HUES64 (cell line): ENCODE measurements around the gene CNP.
"Not testable (repeated sequence)": the region's sequence is repeated elsewhere in the genome, so short reads cannot be mapped to it uniquely, and the experiment has no call there.

ENCODE experiments used
- H3K27ac ChIP-seq: 2 replicates; pipeline ENCODE4 v1.7.0; 2013; ENCODE audit warnings: low read depth, low read length, inconsistent platforms
- H3K27me3 ChIP-seq: 2 replicates; pipeline ENCODE4 v1.6.1; 2013; ENCODE audit warnings: mild to moderate bottlenecking, low read length; ENCODE audit not compliant: insufficient read depth
- H3K36me3 ChIP-seq: 2 replicates; pipeline ENCODE4 v1.6.1; 2013; ENCODE audit warnings: mild to moderate bottlenecking, low read length; ENCODE audit not compliant: insufficient read depth
- H3K4me1 ChIP-seq: 2 replicates; pipeline ENCODE4 v1.6.1; 2013; ENCODE audit warnings: mild to moderate bottlenecking, low read length, moderate library complexity; ENCODE audit not compliant: insufficient read depth
- H3K4me3 ChIP-seq: 2 replicates; pipeline ENCODE4 v1.5.1; 2013; ENCODE audit warnings: mild to moderate bottlenecking, low read length, moderate library complexity
- H3K9ac ChIP-seq: 2 replicates; pipeline ENCODE4 v1.6.1; 2013; ENCODE audit warnings: mild to moderate bottlenecking, low read depth, low read length
- H3K9me3 ChIP-seq: 2 replicates; pipeline ENCODE4 v1.6.1; 2013; ENCODE audit warnings: low read depth, low read length; ENCODE audit not compliant: insufficient read depth
- WGBS: fragments of 150-250, 120-280 bp; methylation state at CpG from one replicate; pipeline ENCODE4 v1.1.7; 2013; ENCODE audit warnings: missing lambda C conversion rate; 5-methylcytosine and 5-hydroxymethylcytosine counted together

Gene CNP

DNA sequence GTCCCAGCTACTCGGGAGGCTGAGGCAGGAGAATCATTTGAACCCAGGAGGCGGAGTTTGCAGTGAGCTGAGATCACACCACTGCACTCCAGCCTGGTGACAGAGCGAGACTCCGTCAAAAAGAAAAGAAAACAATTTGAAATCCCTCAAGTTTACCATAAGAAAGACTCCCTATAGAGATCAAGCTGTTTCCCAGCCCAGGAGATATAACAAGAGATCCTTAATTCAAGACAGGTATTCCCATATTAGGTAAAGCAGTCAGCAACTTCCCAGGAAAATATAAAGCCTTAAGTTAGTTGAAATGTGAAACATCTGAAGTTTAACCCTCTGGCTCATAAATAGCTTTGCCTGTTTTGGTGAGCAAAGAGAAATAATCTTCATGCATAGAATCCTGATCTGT lies 45.8 kb downstream of the CNP start:
- H3K27me3 ChIP-seq, H3K36me3 ChIP-seq, H3K9me3 ChIP-seq: not testable (repeated sequence)
- Histone ChIP-seq H3K4me1 (peaks cover 36% of the 10 kb centered on the region), H3K4me3 (peak overlapping the region; percentile 17; the same call in 1 of the 2 replicates), H3K9ac (peak overlapping the region; percentile 63; the same call in 1 of the 2 replicates), H3K27ac (peak overlapping the region; percentile 96)
- 40% methylated on average over 4 of the region's 4 CpGs for WGBS

DNA sequence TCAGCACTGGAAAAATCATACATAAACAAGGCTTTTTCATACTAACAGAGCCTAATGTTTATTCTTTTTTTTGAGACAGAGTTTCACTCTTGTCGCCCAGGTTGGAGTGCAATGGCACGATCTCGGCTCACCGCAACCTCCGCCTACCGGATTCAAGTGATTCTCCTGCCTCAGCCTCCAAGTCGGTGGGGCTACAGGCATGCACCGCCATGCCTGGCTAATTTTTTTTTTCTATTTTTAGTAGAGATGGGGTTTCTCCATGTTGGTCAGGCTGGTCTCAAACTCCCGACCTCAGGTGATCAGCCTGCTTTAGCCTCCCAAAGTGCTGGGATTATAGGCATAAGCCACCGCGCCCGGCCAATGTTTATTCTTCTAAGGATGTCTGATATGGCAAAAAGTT lies 47.1 kb downstream of the CNP start:
- not testable (repeated sequence) for H3K9me3 ChIP-seq, H3K27me3 ChIP-seq, H3K36me3 ChIP-seq, H3K4me3 ChIP-seq
- Histone ChIP-seq H3K4me1 (peaks cover 36% of the 10 kb centered on the region), H3K27ac (peak overlapping the region; percentile 96), H3K9ac (peak overlapping the region; percentile 63; the same call in 1 of the 2 replicates)
- WGBS = 95% methylated on average over 12 of the region's 12 CpGs

DNA sequence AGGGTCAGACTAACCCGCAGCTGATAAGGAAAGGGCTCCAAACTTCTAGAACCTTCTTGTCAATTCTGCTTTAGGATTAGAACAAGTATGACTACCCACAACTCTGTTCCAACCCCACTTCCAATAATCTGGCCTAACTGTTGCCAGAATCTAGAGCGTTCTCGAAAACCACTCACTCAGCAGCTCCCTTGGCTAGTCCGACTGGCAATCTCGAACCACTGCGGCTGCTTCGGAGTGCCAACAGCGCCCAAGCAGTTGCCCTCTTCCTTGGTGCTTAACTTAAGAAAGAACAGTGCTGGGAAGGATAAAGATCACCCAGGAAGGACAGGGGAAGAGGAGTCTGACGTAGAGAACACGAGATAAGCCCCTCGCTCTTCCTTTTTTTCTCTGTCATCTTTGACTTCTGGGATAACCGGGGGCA lies 49.8 kb downstream of the CNP start:
- H3K27me3 ChIP-seq = no peaks in the 10 kb centered on the region
- peak overlapping the region; percentile 99 for H3K27ac ChIP-seq
- H3K4me1 ChIP-seq = peaks cover 27% of the 10 kb centered on the region
- peak overlapping the region; percentile 93 for H3K4me3 ChIP-seq
- no peaks in the 10 kb centered on the region for H3K9me3 ChIP-seq
- H3K9ac ChIP-seq = peak overlapping the region; percentile 97
- WGBS = 14% methylated on average over 12 of the region's 12 CpGs
- H3K36me3 ChIP-seq = peaks cover 3% of the 10 kb centered on the region; the same call in 1 of the 2 replicates

DNA sequence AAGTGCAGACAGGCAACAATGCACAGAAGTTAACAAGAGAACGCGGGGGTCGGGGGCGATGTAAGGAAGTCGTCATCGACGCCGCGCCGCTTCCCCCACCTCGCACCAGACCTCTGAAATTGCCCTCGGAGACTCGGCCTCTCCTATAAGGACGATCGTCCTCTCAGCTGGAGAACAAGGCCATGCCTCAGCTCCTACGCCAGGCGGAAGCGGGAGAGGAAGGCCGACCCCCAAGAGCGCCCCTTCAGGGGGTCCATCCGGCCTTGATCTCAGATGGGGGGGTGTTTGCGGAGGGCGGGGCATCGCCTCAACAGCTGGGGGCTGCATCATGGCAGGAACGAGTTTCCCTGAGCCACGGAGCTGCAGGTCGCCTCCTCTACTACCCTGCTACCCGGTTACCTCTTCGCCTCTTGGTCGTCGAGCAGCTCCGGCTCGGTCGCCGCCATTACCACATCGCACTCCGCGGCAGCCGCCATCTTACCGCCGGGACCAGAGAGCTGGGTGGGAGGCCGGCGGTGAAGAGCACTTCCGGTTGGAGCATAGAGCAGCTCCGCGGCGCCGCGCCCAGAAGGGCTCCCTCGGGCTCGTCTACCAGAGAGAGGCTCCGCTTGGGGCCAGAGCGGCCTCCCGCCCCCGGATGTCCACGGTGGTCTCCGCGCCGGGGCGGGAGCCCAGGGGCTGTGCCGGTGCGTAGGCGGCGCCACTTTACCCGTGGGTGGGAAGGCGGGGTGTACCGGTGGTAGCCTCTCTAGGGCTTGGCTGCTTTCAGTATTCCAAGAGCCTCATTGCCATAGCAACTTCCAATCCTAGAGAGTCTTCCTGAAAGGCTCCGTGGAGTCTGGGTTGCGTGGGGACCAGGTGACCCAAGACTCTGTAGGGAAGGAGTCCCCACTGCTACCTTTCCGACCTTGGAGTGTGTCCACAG lies 50.6 kb downstream of the CNP start, which contains the start of gene DNAJC7:
Gene DNAJC7, minus strand, starts transcription at position 499 of the 925 bp plus-strand sequence. Its CDS starts 23 bp downstream, at position 476.
- WGBS = under 1% methylated on average over 70 of the region's 70 CpGs
- Histone ChIP-seq H3K9ac (peak within 1 kb of the TSS; percentile 97), H3K4me3 (peak within 1 kb of the TSS; percentile 93), H3K27ac (peak within 1 kb of the TSS; percentile 99), H3K4me1 (peaks cover 20% of the 10 kb centered on the region), H3K9me3 (no peaks in the 10 kb centered on the region), H3K36me3 (peaks cover 9% of the 10 kb centered on the region), H3K27me3 (no peaks in the 10 kb centered on the region)

DNA sequence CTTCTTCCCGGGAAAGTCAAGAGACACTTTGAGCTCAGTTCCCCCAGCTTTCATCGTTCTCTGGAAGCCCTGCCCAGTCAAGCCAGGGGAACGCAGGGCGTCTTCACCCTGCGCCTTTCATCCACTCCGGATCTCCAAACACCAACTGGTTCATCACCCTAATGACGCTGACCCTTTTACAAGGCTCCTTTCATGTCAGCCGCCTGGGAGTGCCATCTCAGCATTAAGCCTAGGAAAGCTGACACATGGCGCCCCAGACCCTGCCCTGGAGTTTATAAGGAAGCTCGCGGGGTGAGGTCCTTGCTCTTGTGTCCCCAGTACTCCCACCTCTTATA lies 51.2 kb downstream of the CNP start:
- Histone ChIP-seq H3K27me3 (no peaks in the 10 kb centered on the region), H3K9me3 (no peaks in the 10 kb centered on the region), H3K4me3 (peak overlapping the region; percentile 93), H3K9ac (peak overlapping the region; percentile 97), H3K4me1 (peaks cover 16% of the 10 kb centered on the region), H3K36me3 (peaks cover 15% of the 10 kb centered on the region), H3K27ac (peak overlapping the region; percentile 99)
- WGBS = 10% methylated on average over 11 of the region's 11 CpGs

DNA sequence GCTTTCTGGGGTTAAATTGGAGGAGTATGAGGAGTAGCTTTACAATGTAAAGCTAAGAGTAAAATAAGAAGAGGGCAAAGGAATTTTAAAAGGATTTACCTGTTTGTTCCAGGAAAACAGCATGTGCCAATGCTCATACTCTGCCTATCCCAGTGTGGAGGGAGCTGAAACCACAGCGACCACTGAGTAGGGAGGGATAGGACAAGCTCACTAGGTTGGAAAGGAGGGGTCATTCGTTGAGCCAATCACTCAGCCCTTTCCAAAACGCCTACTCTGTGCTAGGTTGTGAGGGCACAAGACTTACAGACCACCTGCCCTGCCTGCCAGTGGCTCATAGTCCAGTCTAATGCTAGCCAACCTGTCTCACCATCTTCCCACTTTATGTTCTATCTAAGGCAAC lies 51.7 kb downstream of the CNP start:
- peaks cover 10% of the 10 kb centered on the region for H3K4me1 ChIP-seq
- H3K9me3 ChIP-seq = no peaks in the 10 kb centered on the region
- peaks cover 19% of the 10 kb centered on the region for H3K36me3 ChIP-seq
- peak overlapping the region; percentile 97 for H3K9ac ChIP-seq
- peak overlapping the region; percentile 99 for H3K27ac ChIP-seq
- H3K27me3 ChIP-seq = no peaks in the 10 kb centered on the region
- H3K4me3 ChIP-seq = peak overlapping the region; percentile 93
- 38% methylated on average over 3 of the region's 3 CpGs for WGBS

DNA sequence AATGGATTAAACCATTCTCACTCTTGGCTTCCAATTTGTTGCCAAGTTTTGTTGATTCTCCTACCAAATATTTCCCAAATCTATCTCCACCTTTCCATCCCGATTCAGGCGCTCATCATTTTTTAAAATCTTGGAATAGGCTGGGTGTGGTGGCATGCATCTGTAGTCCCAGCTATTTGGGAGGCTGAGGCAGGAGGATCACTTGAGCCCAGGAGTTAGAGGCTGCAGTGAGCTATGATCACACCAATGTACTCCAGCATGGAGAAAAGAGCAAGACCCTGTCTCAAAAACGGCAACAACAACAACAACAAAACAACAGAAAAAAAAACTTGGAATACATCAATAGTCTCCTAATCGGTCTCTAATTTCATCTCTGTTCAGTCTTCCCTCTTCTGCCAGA lies 52.4 kb downstream of the CNP start:
- peaks cover 8% of the 10 kb centered on the region for H3K4me1 ChIP-seq
- no peaks in the 10 kb centered on the region for H3K9me3 ChIP-seq
- no peak overlapping the region for H3K9ac ChIP-seq
- WGBS = 93% methylated on average over 4 of the region's 4 CpGs
- no peak overlapping the region for H3K27ac ChIP-seq
- no peaks in the 10 kb centered on the region for H3K27me3 ChIP-seq
- peaks cover 26% of the 10 kb centered on the region for H3K36me3 ChIP-seq
- no peak overlapping the region for H3K4me3 ChIP-seq

DNA sequence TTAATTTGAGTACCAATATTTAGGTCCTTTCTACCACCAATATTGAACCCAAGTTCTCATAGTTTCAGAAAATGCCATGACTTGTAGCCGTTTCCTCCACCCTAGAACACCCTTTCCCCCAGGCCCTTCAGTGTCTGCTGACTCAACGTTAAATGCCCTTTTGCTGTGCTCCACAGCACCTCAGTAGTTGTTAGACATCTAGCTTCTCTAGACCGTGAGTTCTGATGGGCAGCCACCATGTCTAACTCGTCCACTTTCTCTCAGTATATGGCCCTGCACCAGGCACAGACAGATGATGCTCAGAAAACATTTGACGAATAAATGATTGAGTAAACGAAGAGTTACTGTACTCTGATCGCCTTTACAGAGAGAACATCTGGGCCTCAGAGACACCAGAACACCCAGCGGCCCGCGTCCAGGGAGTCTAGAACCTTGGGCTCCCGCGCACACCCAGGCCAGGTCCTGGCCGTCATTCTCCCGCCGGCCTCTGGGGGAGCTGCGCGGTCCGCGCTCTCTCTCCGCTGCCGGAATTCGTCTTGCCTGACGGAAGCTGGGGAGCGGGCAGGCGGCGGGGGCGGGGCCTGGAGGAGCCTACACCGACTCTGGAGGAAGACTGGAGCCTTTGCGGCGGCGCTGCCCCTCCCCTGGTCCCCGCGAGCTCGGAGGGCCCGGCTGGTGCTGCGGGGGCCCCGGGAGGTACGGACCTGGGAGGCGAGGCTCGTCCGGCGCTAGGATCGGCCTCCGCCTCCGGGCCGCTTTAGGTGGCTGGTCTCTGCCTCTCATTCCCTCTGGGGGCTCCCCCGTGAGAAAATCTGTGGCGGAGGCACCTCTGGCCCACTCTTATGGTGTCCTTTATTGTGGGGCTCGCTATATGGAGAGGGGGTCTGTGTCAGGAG lies 53.2 kb downstream of the CNP start, which contains the start of gene NKIRAS2:
Gene NKIRAS2, plus strand, starts transcription at position 582 of the 896 bp plus-strand sequence. CDS start 1,488 bp downstream, outside the sequence.
- H3K9ac ChIP-seq = peak within 1 kb of the TSS; percentile 86
- peaks cover 30% of the 10 kb centered on the region for H3K36me3 ChIP-seq
- WGBS = 10% methylated on average over 49 of the region's 49 CpGs
- H3K4me1 ChIP-seq = peaks cover 8% of the 10 kb centered on the region
- peak within 1 kb of the TSS; percentile 84 for H3K4me3 ChIP-seq
- no peaks in the 10 kb centered on the region for H3K9me3 ChIP-seq
- H3K27me3 ChIP-seq = no peaks in the 10 kb centered on the region
- H3K27ac ChIP-seq = peak within 1 kb of the TSS; percentile 68

DNA sequence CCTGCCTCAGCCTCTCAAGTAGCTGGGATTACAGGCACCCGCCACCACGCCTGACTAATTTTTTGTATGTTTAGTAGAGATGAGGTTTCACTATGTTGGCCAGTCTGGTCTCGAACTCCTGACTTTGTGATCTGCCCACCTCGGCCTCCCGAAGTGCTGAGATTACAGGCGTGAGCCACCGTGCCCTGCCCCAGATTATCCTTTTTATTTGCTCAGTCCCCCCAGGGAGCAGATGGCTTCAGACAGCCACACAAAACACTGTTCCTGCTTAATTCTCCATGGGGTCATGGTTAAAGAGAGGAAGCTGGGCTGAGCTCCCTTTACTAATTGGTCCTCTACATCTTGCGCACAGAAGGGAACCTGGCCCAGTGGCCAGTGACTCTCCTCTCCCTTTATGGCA lies 54.2 kb downstream of the CNP start:
- not testable (repeated sequence) for H3K27ac ChIP-seq, H3K4me1 ChIP-seq, H3K27me3 ChIP-seq, H3K9ac ChIP-seq, H3K9me3 ChIP-seq
- Histone ChIP-seq H3K36me3 (peaks cover 32% of the 10 kb centered on the region), H3K4me3 (peak overlapping the region; percentile 84)
- WGBS = 91% methylated on average over 8 of the region's 8 CpGs

DNA sequence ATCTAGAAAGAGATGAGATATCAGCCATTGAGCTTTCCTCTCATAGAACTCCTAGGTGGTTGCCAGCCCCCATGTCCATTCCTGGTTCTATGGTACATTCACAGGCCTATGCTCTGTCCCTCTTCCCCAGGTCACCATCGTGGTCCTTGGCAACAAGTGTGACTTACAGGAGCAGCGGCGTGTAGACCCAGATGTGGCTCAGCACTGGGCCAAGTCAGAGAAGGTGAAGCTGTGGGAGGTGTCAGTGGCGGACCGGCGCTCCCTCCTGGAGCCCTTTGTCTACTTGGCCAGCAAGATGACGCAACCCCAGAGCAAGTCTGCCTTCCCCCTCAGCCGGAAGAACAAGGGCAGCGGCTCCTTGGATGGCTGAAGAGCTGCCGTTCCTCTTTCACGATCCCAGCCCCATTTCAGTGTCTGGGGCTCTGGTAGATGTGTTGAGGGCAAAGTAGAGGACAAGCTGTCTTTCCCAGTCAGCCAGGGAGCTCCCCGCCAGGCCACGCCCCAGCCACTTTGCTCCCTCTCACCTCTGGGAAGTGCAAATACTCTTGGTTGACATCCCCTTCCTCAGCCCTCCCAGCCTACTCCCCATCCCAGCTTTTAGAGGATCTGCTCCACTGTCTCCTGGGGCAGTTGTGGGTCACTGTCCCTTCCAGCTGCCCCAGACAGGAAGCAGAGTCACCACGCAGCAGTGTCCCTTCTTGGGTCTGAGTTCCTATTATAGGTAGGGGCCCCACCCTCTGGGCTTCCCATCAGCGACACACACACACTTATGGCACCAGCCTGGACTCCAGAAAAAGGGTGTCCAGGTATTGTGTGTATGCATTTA lies 57.1 kb downstream of the CNP start:
- H3K36me3 ChIP-seq = peaks cover 32% of the 10 kb centered on the region
- no peak overlapping the region for H3K4me3 ChIP-seq
- H3K27me3 ChIP-seq = no peaks in the 10 kb centered on the region
- no peak overlapping the region for H3K9ac ChIP-seq
- WGBS = 92% methylated on average over 15 of the region's 15 CpGs
- H3K9me3 ChIP-seq = no peaks in the 10 kb centered on the region
- no peak overlapping the region for H3K27ac ChIP-seq
- H3K4me1 ChIP-seq = peaks cover 20% of the 10 kb centered on the region
